Activated CD4-positive, alpha-beta T cell treated with anti-CD3 and anti-CD28 coated beads, Interleukin-2, amount 10 ng/mL, durations not matched to agents 24 days and 14 days (primary cell): Measurements from ENCODE around the gene RHBDD1. TPM values are rescaled to one million over a fixed set of nuclear protein-coding genes. Genes with fewer than 3 reads are reported as not detected.

Source experiments
- DNase-seq: peaks from one replicate; pipeline ENCODE4 v3.0.0; 2022
- H3K27ac Mint-ChIP-seq: one replicate; pipeline ENCODE4 v1.8.0; 2022; ENCODE audit warnings: mild to moderate bottlenecking, mixed read lengths
- H3K27me3 Mint-ChIP-seq: one replicate; pipeline ENCODE4 v1.8.0; 2022; ENCODE audit warnings: mixed read lengths
- H3K36me3 Mint-ChIP-seq: one replicate; pipeline ENCODE4 v1.8.0; 2022; ENCODE audit warnings: low read depth, mild to moderate bottlenecking, mixed read lengths
- H3K4me1 Mint-ChIP-seq: one replicate; pipeline ENCODE4 v1.8.0; 2021; ENCODE audit warnings: mixed read lengths
- H3K4me3 Mint-ChIP-seq: one replicate; pipeline ENCODE4 v1.8.0; 2022; ENCODE audit warnings: mild to moderate bottlenecking, moderate library complexity, mixed read lengths
- H3K9me3 Mint-ChIP-seq: one replicate; pipeline ENCODE4 v1.8.0; 2021; ENCODE audit warnings: mixed read lengths
- intact Hi-C: fragments of 100-400 bp; cut with micrococcal nuclease; formaldehyde crosslinking; loops from one replicate; pipeline ENCODE4 v1.15.1; 2023
- total RNA-seq: library from RNA; stranded (reverse); gene quantifications from 2 replicates; pipeline ENCODE4 v1.2.3, GENCODE V29; 2022

The RHBDD1 gene
- total RNA-seq, 1 donor from 2014 or later, result 41.3 TPM

GRCh38 chr2:226890286-226890685 lies 54.4 kb downstream of the RHBDD1 start:
- intact Hi-C loops, result no loop called here
- no peak overlapping the region for H3K4me3 Mint-ChIP-seq
- no peaks in the 10 kb centered on the region for H3K27me3 Mint-ChIP-seq
- no peak for DNase-seq
- no peaks in the 10 kb centered on the region for H3K9me3 Mint-ChIP-seq
- H3K4me1 Mint-ChIP-seq, result no peaks in the 10 kb centered on the region
- H3K27ac Mint-ChIP-seq, result no peak overlapping the region
- peaks cover 8% of the 10 kb centered on the region for H3K36me3 Mint-ChIP-seq

GRCh38 chr2:226891780-226892590 lies 56.1 kb downstream of the RHBDD1 start:
- Mint-ChIP-seq H3K4me3 (no peak overlapping the region), H3K4me1 (no peaks in the 10 kb centered on the region), H3K9me3 (no peaks in the 10 kb centered on the region), H3K27me3 (no peaks in the 10 kb centered on the region), H3K36me3 (peaks cover 15% of the 10 kb centered on the region), H3K27ac (no peak overlapping the region)
- intact Hi-C loops, result no loop called here
- no peak for DNase-seq

- H3K27me3 Mint-ChIP-seq, result no peaks in the 10 kb centered on the region
- H3K4me3 Mint-ChIP-seq, result no peak overlapping the region
- H3K4me1 Mint-ChIP-seq, result no peaks in the 10 kb centered on the region
These were observed 56.9 kb downstream of the RHBDD1 start for GRCh38 chr2:226892729-226893128.

GRCh38 chr2:226893216-226893615 lies 57.4 kb downstream of the RHBDD1 start:
- DNase-seq, result no peak
- intact Hi-C loops, result no loop called here
- Mint-ChIP-seq H3K27me3 (no peaks in the 10 kb centered on the region), H3K4me3 (no peak overlapping the region), H3K4me1 (no peaks in the 10 kb centered on the region), H3K9me3 (peaks cover 4% of the 10 kb centered on the region), H3K27ac (no peak overlapping the region), H3K36me3 (peaks cover 22% of the 10 kb centered on the region)

More at GRCh38 chr2:226892729-226893128, 56.9 kb downstream of the RHBDD1 start:
- Mint-ChIP-seq H3K9me3 (peaks cover 4% of the 10 kb centered on the region), H3K27ac (no peak overlapping the region), H3K36me3 (peaks cover 20% of the 10 kb centered on the region)
- no peak for DNase-seq
- intact Hi-C loops, result no loop called here

- H3K4me3 Mint-ChIP-seq, result no peak overlapping the region
- H3K4me1 Mint-ChIP-seq, result no peaks in the 10 kb centered on the region
- H3K27ac Mint-ChIP-seq, result no peak overlapping the region
These were observed 58.9 kb downstream of the RHBDD1 start for GRCh38 chr2:226894752-226895151.

GRCh38 chr2:226895579-226895978 lies 59.7 kb downstream of the RHBDD1 start:
- Mint-ChIP-seq H3K27ac (no peak overlapping the region), H3K36me3 (peaks cover 22% of the 10 kb centered on the region), H3K4me3 (no peak overlapping the region), H3K4me1 (no peaks in the 10 kb centered on the region), H3K9me3 (peaks cover 4% of the 10 kb centered on the region), H3K27me3 (no peaks in the 10 kb centered on the region)
- intact Hi-C loops, result no loop called here
- no peak for DNase-seq

More at GRCh38 chr2:226894752-226895151, 58.9 kb downstream of the RHBDD1 start:
- Mint-ChIP-seq H3K27me3 (no peaks in the 10 kb centered on the region), H3K36me3 (peaks cover 22% of the 10 kb centered on the region), H3K9me3 (peaks cover 4% of the 10 kb centered on the region)
- intact Hi-C loops, result no loop called here
- DNase-seq, result no peak

- Mint-ChIP-seq H3K4me3 (no peak overlapping the region), H3K36me3 (peaks cover 20% of the 10 kb centered on the region), H3K27me3 (no peaks in the 10 kb centered on the region), H3K4me1 (peaks cover under 1% of the 10 kb centered on the region), H3K27ac (no peak overlapping the region), H3K9me3 (peaks cover 4% of the 10 kb centered on the region)
- DNase-seq, result no peak
- intact Hi-C loops, result no loop called here
These were observed 62.3 kb downstream of the RHBDD1 start for GRCh38 chr2:226898121-226898520.

GRCh38 chr2:226898897-226899296 lies 63.0 kb downstream of the RHBDD1 start:
- Mint-ChIP-seq H3K4me3 (no peak overlapping the region), H3K27me3 (no peaks in the 10 kb centered on the region), H3K36me3 (peaks cover 18% of the 10 kb centered on the region), H3K27ac (no peak overlapping the region), H3K9me3 (peaks cover 4% of the 10 kb centered on the region), H3K4me1 (peaks cover 2% of the 10 kb centered on the region)
- DNase-seq, result no peak
- intact Hi-C loops, result no loop called here

- Mint-ChIP-seq H3K27me3 (no peaks in the 10 kb centered on the region), H3K36me3 (peaks cover 13% of the 10 kb centered on the region), H3K4me3 (no peak overlapping the region), H3K4me1 (peaks cover 10% of the 10 kb centered on the region), H3K27ac (no peak overlapping the region), H3K9me3 (peaks cover 1% of the 10 kb centered on the region)
- intact Hi-C loops, result loop anchor here (10.0 kb wide), 1 partner anchor 68 kb away; the partner anchor contains the start of gene RHBDD1
- DNase-seq, result no peak
These were observed 66.5 kb downstream of the RHBDD1 start for GRCh38 chr2:226902041-226902966.

GRCh38 chr2:226903179-226903578 lies 67.3 kb downstream of the RHBDD1 start:
- DNase-seq, result no peak
- intact Hi-C loops, result loop anchor here (10.0 kb wide), 1 partner anchor 68 kb away; the partner anchor contains the start of gene RHBDD1

GRCh38 chr2:226904592-226904991 lies 68.7 kb downstream of the RHBDD1 start:
- Mint-ChIP-seq H3K36me3 (peaks cover 12% of the 10 kb centered on the region), H3K27ac (no peak overlapping the region), H3K4me1 (peaks cover 10% of the 10 kb centered on the region), H3K9me3 (no peaks in the 10 kb centered on the region), H3K4me3 (no peak overlapping the region), H3K27me3 (no peaks in the 10 kb centered on the region)
- no peak for DNase-seq
- intact Hi-C loops, result loop anchor here (10.0 kb wide), 1 partner anchor 70 kb away; the partner anchor contains the start of gene RHBDD1

More at GRCh38 chr2:226903179-226903578, 67.3 kb downstream of the RHBDD1 start:
- Mint-ChIP-seq H3K9me3 (no peaks in the 10 kb centered on the region), H3K27ac (no peak overlapping the region), H3K36me3 (peaks cover 9% of the 10 kb centered on the region), H3K27me3 (no peaks in the 10 kb centered on the region), H3K4me1 (peaks cover 10% of the 10 kb centered on the region), H3K4me3 (no peak overlapping the region)

- no peak overlapping the region for H3K4me3 Mint-ChIP-seq
- no peaks in the 10 kb centered on the region for H3K27me3 Mint-ChIP-seq
- H3K27ac Mint-ChIP-seq, result no peak overlapping the region
- H3K9me3 Mint-ChIP-seq, result no peaks in the 10 kb centered on the region
- peaks cover 13% of the 10 kb centered on the region for H3K36me3 Mint-ChIP-seq
- intact Hi-C loops, result loop anchor here (10.0 kb wide), 1 partner anchor 71 kb away; the partner anchor contains the start of gene RHBDD1
- no peak for DNase-seq
- H3K4me1 Mint-ChIP-seq, result peaks cover 10% of the 10 kb centered on the region
These were observed 69.9 kb downstream of the RHBDD1 start for GRCh38 chr2:226905718-226906117.

- H3K27ac Mint-ChIP-seq, result no peak overlapping the region
- no peak overlapping the region for H3K4me3 Mint-ChIP-seq
- peaks cover 16% of the 10 kb centered on the region for H3K36me3 Mint-ChIP-seq
- no peak for DNase-seq
- H3K4me1 Mint-ChIP-seq, result peaks cover 10% of the 10 kb centered on the region
- intact Hi-C loops, result loop anchor here (10.0 kb wide), 1 partner anchor 71 kb away; the partner anchor contains the start of gene RHBDD1
- no peaks in the 10 kb centered on the region for H3K27me3 Mint-ChIP-seq
- H3K9me3 Mint-ChIP-seq, result no peaks in the 10 kb centered on the region
These were observed 70.4 kb downstream of the RHBDD1 start for GRCh38 chr2:226906163-226906693.
